NCI-H146 (cell line): ENCODE results near the gene TRIM77.
A peak's percentile ranks its signal among the peaks of the same experiment; 100 is the strongest.
"Not testable (repeated sequence)": the region's sequence is repeated elsewhere in the genome, so short reads cannot be mapped to it uniquely, and the experiment has no call there.

Experiments used
- DNase-seq: peaks from one replicate; lab custom pipeline; 2025; lab: John Stamatoyannopoulos, UW

The TRIM77 gene, protein sequence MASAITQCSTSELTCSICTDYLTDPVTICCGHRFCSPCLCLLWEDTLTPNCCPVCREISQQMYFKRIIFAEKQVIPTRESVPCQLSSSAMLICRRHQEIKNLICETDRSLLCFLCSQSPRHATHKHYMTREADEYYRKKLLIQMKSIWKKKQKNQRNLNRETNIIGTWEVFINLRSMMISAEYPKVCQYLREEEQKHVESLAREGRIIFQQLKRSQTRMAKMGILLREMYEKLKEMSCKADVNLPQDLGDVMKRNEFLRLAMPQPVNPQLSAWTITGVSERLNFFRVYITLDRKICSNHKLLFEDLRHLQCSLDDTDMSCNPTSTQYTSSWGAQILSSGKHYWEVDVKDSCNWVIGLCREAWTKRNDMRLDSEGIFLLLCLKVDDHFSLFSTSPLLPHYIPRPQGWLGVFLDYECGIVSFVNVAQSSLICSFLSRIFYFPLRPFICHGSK

DNA sequence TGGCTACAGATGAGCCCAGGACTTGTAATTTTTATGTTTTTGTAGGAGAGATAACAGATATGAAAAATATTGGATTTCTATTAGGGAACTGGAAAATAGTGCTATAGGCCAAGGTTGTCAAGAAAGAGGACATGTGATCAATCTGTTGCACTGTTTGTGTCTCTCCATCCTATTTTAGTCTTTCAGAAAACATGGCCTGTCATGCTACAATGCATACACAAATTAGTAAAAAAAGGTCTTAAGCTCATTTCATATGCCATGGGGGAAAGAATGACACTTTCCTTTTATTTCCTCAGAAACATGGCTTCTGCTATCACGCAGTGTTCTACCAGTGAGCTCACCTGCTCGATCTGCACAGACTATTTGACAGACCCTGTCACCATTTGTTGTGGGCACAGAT is at the start of gene TRIM77:
TRIM77 (plus strand) TSS at position 301 of the 400 bp plus-strand sequence; CDS start at position 301, 0 bp downstream.
- DNase-seq: not testable (repeated sequence)

GRCh38 chr11:89667001-89667400 is 43.1 kb upstream of the TRIM77 start:
- DNase-seq: no peak

DNA sequence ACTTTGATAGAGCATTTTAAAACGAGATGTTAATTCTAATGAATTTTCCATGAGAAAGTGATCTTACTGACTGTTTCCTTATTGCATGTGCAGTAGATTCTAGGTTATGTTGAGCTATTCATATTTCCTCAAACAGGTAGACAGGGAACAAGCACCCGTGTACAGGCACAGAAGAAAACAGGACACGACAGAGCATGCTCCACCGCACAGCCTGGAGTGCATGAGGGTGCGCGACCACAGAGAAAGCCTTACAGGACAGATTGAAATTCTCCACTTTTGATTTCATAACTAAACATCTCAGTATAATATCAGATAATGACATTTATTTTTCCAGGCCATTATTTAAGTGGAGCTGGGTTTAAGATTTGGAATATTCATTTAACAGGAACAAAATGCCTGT is 41.9 kb upstream of the TRIM77 start:
- DNase-seq: not testable (repeated sequence)

- not testable (repeated sequence) for DNase-seq
These were observed 40.5 kb upstream of the TRIM77 start for GRCh38 chr11:89669586-89669985.

GRCh38 chr11:89669993-89670669 is 40.0 kb upstream of the TRIM77 start:
- DNase-seq: not testable (repeated sequence)

- peak; percentile 21 for DNase-seq
These were observed 37.6 kb upstream of the TRIM77 start for GRCh38 chr11:89672547-89672946.

GRCh38 chr11:89673380-89673779 is 36.7 kb upstream of the TRIM77 start:
- not testable (repeated sequence) for DNase-seq

GRCh38 chr11:89675383-89675782 is 34.7 kb upstream of the TRIM77 start:
- peak; percentile 4 for DNase-seq

GRCh38 chr11:89675948-89676347 is 34.2 kb upstream of the TRIM77 start:
- not testable (repeated sequence) for DNase-seq

DNA sequence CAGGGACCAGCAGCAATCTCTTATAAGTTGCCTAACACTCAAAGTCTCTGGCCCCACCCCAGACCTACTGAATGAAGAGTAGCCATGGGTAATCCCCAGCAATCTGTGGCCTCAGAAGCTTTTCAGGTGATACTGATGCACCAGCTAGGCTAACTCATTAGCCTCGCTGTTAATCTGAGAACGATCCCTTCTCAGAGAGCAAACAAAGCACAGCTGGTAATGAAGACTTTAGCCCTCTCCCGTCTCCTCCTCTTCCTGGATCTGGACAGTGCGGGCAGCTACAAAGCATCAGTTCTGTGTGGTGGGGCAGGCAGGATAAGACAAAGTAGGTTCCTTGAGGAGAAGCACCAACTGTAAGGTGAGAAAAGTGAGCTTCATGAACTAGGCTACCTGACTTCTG is 3.0 kb upstream of the TRIM77 start:
- peak; percentile 12 for DNase-seq

- DNase-seq: not testable (repeated sequence)
These were observed 14.9 kb downstream of the TRIM77 start for GRCh38 chr11:89724866-89725498.

- not testable (repeated sequence) for DNase-seq
These were observed 20.1 kb downstream of the TRIM77 start for GRCh38 chr11:89730215-89730614.

- no peak for DNase-seq
These were observed 26.5 kb downstream of the TRIM77 start for GRCh38 chr11:89736566-89736965.

DNA sequence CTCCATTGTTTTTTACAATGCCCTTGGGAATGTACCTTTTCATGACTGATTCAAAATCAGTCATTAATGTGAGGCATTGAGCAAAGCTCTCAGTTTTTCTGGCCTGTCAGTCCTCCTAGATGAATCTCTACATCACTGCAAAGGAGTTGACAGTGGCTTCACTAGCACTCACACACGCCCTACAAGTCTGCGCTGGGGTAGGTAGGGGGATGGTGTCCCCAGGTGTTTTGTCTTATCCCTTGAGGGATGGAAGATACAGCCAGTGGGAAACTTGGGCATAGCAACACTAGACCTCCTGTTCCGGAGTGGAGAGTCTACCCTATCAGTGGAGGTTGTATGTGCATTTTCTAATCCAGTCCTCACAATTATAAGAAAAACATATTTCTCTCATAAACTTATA is 27.0 kb downstream of the TRIM77 start:
- DNase-seq: no peak

DNA sequence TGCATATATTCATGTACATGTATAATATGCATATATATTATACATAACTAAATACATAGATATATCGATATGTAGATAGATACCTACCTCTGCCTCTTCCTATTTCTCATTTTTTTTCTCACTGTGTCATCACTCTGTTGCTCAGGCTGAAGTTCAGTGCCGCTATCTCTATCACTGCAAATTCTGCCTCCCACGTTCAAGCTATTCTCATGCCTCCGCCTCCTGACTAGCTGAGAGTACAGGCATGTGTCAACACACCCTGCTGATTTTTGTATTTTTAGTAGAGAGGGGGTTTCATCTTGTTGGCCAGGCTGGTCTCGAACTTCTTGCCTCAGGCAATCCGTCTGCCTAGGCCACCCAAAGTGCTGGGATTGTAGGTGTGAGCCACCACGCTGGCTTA is 31.3 kb downstream of the TRIM77 start:
- not testable (repeated sequence) for DNase-seq

DNA sequence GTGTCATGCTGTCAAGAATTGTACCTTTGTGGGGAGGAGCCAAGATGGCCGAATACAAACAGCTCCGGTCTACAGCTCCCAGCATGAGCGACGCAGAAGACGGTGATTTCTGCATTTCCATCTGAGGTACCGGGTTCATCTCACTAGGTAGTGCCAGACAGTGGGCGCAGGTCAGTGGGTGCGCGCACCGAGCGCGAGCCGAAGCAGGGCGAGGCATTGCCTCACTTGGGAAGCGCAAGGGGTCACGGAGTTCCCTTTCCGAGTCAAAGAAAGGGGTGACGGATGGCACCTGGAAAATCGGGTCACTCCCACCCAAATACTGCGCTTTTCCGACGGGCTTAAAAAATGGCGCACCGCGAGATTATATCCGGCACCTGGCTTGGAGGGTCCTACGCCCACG is 34.1 kb downstream of the TRIM77 start:
- DNase-seq: not testable (repeated sequence)

DNA sequence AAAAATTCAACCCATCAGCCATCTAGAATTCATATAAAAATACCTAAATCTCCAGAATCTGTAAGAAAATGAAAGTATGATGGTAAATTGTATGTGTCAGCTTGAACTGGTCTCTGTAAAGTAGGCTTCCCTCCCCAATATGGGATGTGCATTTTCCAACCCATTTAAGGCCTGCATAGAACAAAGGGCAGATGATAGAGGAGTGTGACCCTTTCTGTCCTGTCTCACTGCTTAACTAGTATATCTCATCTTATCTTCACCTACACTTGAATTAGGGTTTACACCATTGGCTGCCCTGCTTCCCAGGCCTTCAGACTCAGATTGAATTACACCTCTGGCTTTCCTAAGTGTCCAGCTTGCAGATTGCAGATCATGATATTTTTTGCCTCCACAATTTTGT is 40.7 kb downstream of the TRIM77 start:
- DNase-seq: not testable (repeated sequence)
